ENCODE data around the gene ASPDH.

ASPDH gene

GRCh38 chr19:50501186-50501567 lies 12.5 kb downstream of the ASPDH start:
- H3K9me3 ChIP-seq, result no peaks in the 10 kb centered on the region
- TF ChIP-seq CTCF (IDR thresholded peaks at IDR 0.05), result no peak
- intact Hi-C loops (cut with DNase I; ENCODE audit: low total_unique reads), result no loop called here

GRCh38 chr19:50500753-50501151 lies 13.0 kb downstream of the ASPDH start:
- intact Hi-C loops (cut with DNase I; ENCODE audit: low total_unique reads), result no loop called here
- TF ChIP-seq CTCF (IDR thresholded peaks at IDR 0.05), result no peak

More at GRCh38 chr19:50501186-50501567, 12.5 kb downstream of the ASPDH start:
- Histone ChIP-seq H3K27ac (no peak overlapping the region), H3K4me3 (no peak overlapping the region), H3K4me1 (no peaks in the 10 kb centered on the region), H3K36me3 (peaks cover 0 to 11% (median 10%) of the 10 kb centered on the region in 3 donors), H3K27me3 (peaks cover 0 to 10% of the 10 kb centered on the region in 2 donors)
- no peak for DNase-seq

GRCh38 chr19:50500060-50500752 lies 13.5 kb downstream of the ASPDH start:
- H3K36me3 ChIP-seq, result peaks cover 0 to 2% (median under 1%) of the 10 kb centered on the region in 3 donors
- intact Hi-C loops (cut with DNase I; ENCODE audit: low total_unique reads), result no loop called here
- H3K4me1 ChIP-seq, result no peaks in the 10 kb centered on the region
- no peak for DNase-seq
- no peak overlapping the region for H3K27ac ChIP-seq
- TF ChIP-seq CTCF (IDR thresholded peaks at IDR 0.05), result no peak
- H3K4me3 ChIP-seq, result no peak overlapping the region
- no peaks in the 10 kb centered on the region for H3K9me3 ChIP-seq
- peaks cover 0 to 10% of the 10 kb centered on the region in 2 donors for H3K27me3 ChIP-seq

More at GRCh38 chr19:50500753-50501151, 13.0 kb downstream of the ASPDH start:
- Histone ChIP-seq H3K9me3 (no peaks in the 10 kb centered on the region), H3K27ac (no peak overlapping the region), H3K4me1 (no peaks in the 10 kb centered on the region), H3K36me3 (peaks cover 0 to 7% (median 6%) of the 10 kb centered on the region in 3 donors), H3K27me3 (peaks cover 0 to 10% of the 10 kb centered on the region in 2 donors), H3K4me3 (no peak overlapping the region)
- DNase-seq, result no peak

GRCh38 chr19:50498219-50499056 lies 15.3 kb downstream of the ASPDH start:
- no peak overlapping the region for H3K4me3 ChIP-seq
- no peaks in the 10 kb centered on the region for H3K9me3 ChIP-seq
- no peaks in the 10 kb centered on the region for H3K4me1 ChIP-seq
- TF ChIP-seq CTCF (IDR thresholded peaks at IDR 0.05), result no peak
- no peak for DNase-seq
- no peaks in the 10 kb centered on the region for H3K36me3 ChIP-seq
- H3K27ac ChIP-seq, result no peak overlapping the region
- peaks cover 0 to 10% of the 10 kb centered on the region in 2 donors for H3K27me3 ChIP-seq
- intact Hi-C loops (cut with DNase I; ENCODE audit: low total_unique reads), result no loop called here

- intact Hi-C loops (cut with DNase I; ENCODE audit: low total_unique reads), result no loop called here
- TF ChIP-seq CTCF (IDR thresholded peaks at IDR 0.05), result no peak
- Histone ChIP-seq H3K9me3 (no peaks in the 10 kb centered on the region), H3K4me1 (no peaks in the 10 kb centered on the region), H3K36me3 (no peaks in the 10 kb centered on the region), H3K27me3 (peaks cover 0 to 10% of the 10 kb centered on the region in 2 donors), H3K4me3 (no peak overlapping the region), H3K27ac (no peak overlapping the region)
- DNase-seq, result peak in 1 of 2 donors; percentile 39
These were observed 16.7 kb downstream of the ASPDH start for GRCh38 chr19:50497022-50497405.
